SK-N-SH (cell line): ENCODE measurements around the gene BEST2. TPM values are rescaled to one million over a fixed set of nuclear protein-coding genes. Genes with fewer than 3 reads are reported as not detected.

Experiments used
- CTCF ChIA-PET: fragments of 300-600, 350-600 bp; formaldehyde crosslinking; extraction: SDS; loops from one replicate; lab custom pipeline; 2021; lab: Yijun Ruan, JAX
- POLR2A ChIA-PET: fragments of 350-600 bp; sonication (Branson Sonifier 250); formaldehyde crosslinking; extraction: SDS; loops from one replicate; lab custom pipeline; 2020; ENCODE audit warnings: antibody characterized with exemption, inconsistent platforms; lab: Yijun Ruan, JAX
- DNase-seq: peaks from one replicate; pipeline ENCODE4 v3.0.0; 2012
- H2AFZ ChIP-seq: fragments of 200-600 bp; sonication (generic); 2 replicates; pipeline ENCODE4 v1.8.1; 2016; ENCODE audit warnings: antibody characterized with exemption, mild to moderate bottlenecking, low read depth
- H3F3A ChIP-seq: fragments of 200-600 bp; sonication (generic); replicated peaks from 2 replicates; pipeline ENCODE3; 2016; ENCODE audit warnings: antibody characterized with exemption, mild to moderate bottlenecking; ENCODE audit not compliant: insufficient read depth
- H3K27ac ChIP-seq, 2 experiments: fragments of 200-500 bp in 1 of 2; fragments of 200-600 bp in 1 of 2; sonication (Bioruptor generic) in 1 of 2; sonication (generic), shearing (Covaris generic) in 1 of 2; 2 replicates each; pipeline versions ENCODE4 v1.5.1 to v1.6.1; 2014 to 2016; ENCODE audit warnings: low read depth in 2 of 2, inconsistent platforms in 1 of 2, low read length in 1 of 2, mild to moderate bottlenecking in 1 of 2, mixed read lengths in 1 of 2
- H3K27me3 ChIP-seq: fragments of 200-600 bp; sonication (generic), shearing (Covaris generic); 2 replicates; pipeline ENCODE4 v1.6.1; 2016; ENCODE audit warnings: mixed run types; ENCODE audit not compliant: insufficient read depth
- H3K36me3 ChIP-seq, 2 experiments: fragments of 200-500 bp in 1 of 2; fragments of 200-600 bp in 1 of 2; sonication (Bioruptor generic) in 1 of 2; sonication (generic) in 1 of 2; replicated peaks in 1 of 2; 2 replicates each; pipeline versions ENCODE3 to v1.5.1; 2014 to 2016; ENCODE audit warnings: low read length in 1 of 2, mild to moderate bottlenecking in 1 of 2; ENCODE audit not compliant: insufficient read depth in 2 of 2, control insufficient read depth in 1 of 2
- H3K4me1 ChIP-seq, 2 experiments: fragments of 200-500 bp in 1 of 2; fragments of 200-600 bp in 1 of 2; sonication (Bioruptor generic) in 1 of 2; sonication (generic), shearing (Covaris generic) in 1 of 2; 2 replicates each; pipeline versions ENCODE4 v1.5.1 to v1.6.1; 2014 to 2016; ENCODE audit warnings: low read depth in 1 of 2, low read length in 1 of 2, mixed run types in 1 of 2; ENCODE audit not compliant: insufficient read depth in 2 of 2, control insufficient read depth in 1 of 2
- H3K4me2 ChIP-seq: fragments of 200-600 bp; sonication (generic), shearing (Covaris generic); 2 replicates; pipeline ENCODE4 v1.6.1; 2017; ENCODE audit warnings: mixed run types
- H3K4me3 ChIP-seq, 2 experiments: fragments of 200-500 bp in 1 of 2; fragments of 200-600 bp in 1 of 2; sonication (Bioruptor generic) in 1 of 2; sonication (generic), shearing (Covaris generic) in 1 of 2; 2 replicates each; pipeline versions ENCODE4 v1.5.1 to v1.8.1; 2014 to 2016; ENCODE audit warnings: low read depth in 2 of 2, inconsistent platforms in 1 of 2, low read length in 1 of 2, mild to moderate bottlenecking in 1 of 2, mixed read lengths in 1 of 2, moderate library complexity in 1 of 2
- H3K79me2 ChIP-seq: fragments of 200-600 bp; sonication (generic); 2 replicates; pipeline ENCODE4 v1.8.1; 2017; ENCODE audit warnings: mild to moderate bottlenecking; ENCODE audit not compliant: insufficient read depth
- H3K9ac ChIP-seq: fragments of 200-600 bp; sonication (generic); 2 replicates; pipeline ENCODE4 v1.6.1; 2017; ENCODE audit warnings: mixed run types
- H3K9me2 ChIP-seq: fragments of 200-600 bp; sonication (generic); 2 replicates; pipeline ENCODE4 v1.6.1; 2017; ENCODE audit warnings: mixed run types
- H3K9me3 ChIP-seq: fragments of 200-600 bp; sonication (generic); 2 replicates; pipeline ENCODE4 v1.6.1; 2017; ENCODE audit warnings: mixed run types, mild to moderate bottlenecking, moderate library complexity
- H4K20me1 ChIP-seq: fragments of 200-600 bp; sonication (generic); 2 replicates; pipeline ENCODE4 v1.6.1; 2017; ENCODE audit warnings: mild to moderate bottlenecking, mixed run types; ENCODE audit not compliant: insufficient read depth
- EZH2phosphoT487 ChIP-seq: fragments of 200-600 bp; sonication (generic); IDR thresholded peaks from 2 replicates; pipeline ENCODE4 v1.6.1; 2017; ENCODE audit warnings: low read depth, mixed run types, mild to moderate bottlenecking, antibody characterized with exemption, moderate library complexity, borderline replicate concordance
- FOXJ3 ChIP-seq: sonication (generic); formaldehyde crosslinking; IDR thresholded peaks from 2 replicates; pipeline ENCODE4 v1.5.1; 2020; ENCODE audit warnings: mild to moderate bottlenecking, missing genetic modification reagents
- FOXM1 ChIP-seq: IDR thresholded peaks from 2 replicates; pipeline ENCODE4 v1.4.0; 2012; ENCODE audit warnings: low read depth, mild to moderate bottlenecking
- GATA2 ChIP-seq: sonication (generic); formaldehyde crosslinking; IDR thresholded peaks from 2 replicates; pipeline ENCODE4 v1.5.0; 2020; ENCODE audit warnings: mild to moderate bottlenecking, missing genetic modification reagents
- JUND ChIP-seq: IDR thresholded peaks from 2 replicates; pipeline ENCODE4 v1.4.0; 2012
- MAX ChIP-seq: IDR thresholded peaks from 2 replicates; pipeline ENCODE4 v1.4.0; 2012; ENCODE audit warnings: low read depth
- MEF2A ChIP-seq: IDR thresholded peaks from 2 replicates; pipeline ENCODE4 v1.4.0; 2012; ENCODE audit warnings: low read depth, borderline replicate concordance
- MXI1 ChIP-seq: IDR thresholded peaks from 2 replicates; pipeline ENCODE4 v1.6.1; 2012; ENCODE audit warnings: mild to moderate bottlenecking, low read depth, low read length, improper control_type of control experiment
- NRF1 ChIP-seq: IDR thresholded peaks from 2 replicates; pipeline ENCODE4 v1.6.1; 2012; ENCODE audit warnings: low read depth, mild to moderate bottlenecking, low read length
- REST ChIP-seq: IDR thresholded peaks from 2 replicates; pipeline ENCODE4 v1.6.1; 2012; ENCODE audit warnings: mild to moderate bottlenecking, low read depth, low read length, moderate library complexity
- RFX5 ChIP-seq: IDR thresholded peaks from 2 replicates; pipeline ENCODE4 v1.6.1; 2012; ENCODE audit warnings: mild to moderate bottlenecking, improper control_type of control experiment, low read length
- RXRA ChIP-seq: IDR thresholded peaks from 2 replicates; pipeline ENCODE4 v1.4.0; 2012; ENCODE audit warnings: low read depth, mild to moderate bottlenecking, borderline replicate concordance
- TAF1 ChIP-seq: IDR thresholded peaks from 2 replicates; pipeline ENCODE4 v1.6.1; 2012; ENCODE audit warnings: low read depth, mild to moderate bottlenecking, low read length, moderate library complexity, borderline replicate concordance
- TCF12 ChIP-seq: IDR thresholded peaks from 2 replicates; pipeline ENCODE4 v1.4.0; 2012
- YY1 ChIP-seq: IDR thresholded peaks from 2 replicates; pipeline ENCODE4 v1.4.0; 2012; ENCODE audit warnings: low read depth, mild to moderate bottlenecking
- ZBTB33 ChIP-seq: IDR thresholded peaks from 2 replicates; pipeline ENCODE4 v1.4.0; 2012; ENCODE audit warnings: low read depth, borderline replicate concordance
- WGBS: methylation state at CpG from one replicate; pipeline ENCODE4 v1.1.6; 2017; ENCODE audit warnings: low lambda C conversion rate; 5-methylcytosine and 5-hydroxymethylcytosine counted together
- polyA plus RNA-seq, 3 experiments: library from polyadenylated mRNA; depleted of rRNA; stranded (reverse); fragments of >200 nt; gene quantifications; 2 replicates each; pipeline ENCODE4 v1.2.3, GENCODE V29; 2012

The BEST2 gene
- polyA plus RNA-seq, 1 of the 3 experiments (the other 2 are of a cell fraction), result not detected

- WGBS, result 92% methylated on average over 2 of the region's 5 CpGs
- ChIA-PET POLR2A (no interaction called here), CTCF (interaction anchor here (0.5 to 1.7 kb wide), 2 partner anchors 11 to 180 kb away, joined by 3 to 8 read pairs; no protein-coding TSS in a partner anchor)
- Histone ChIP-seq H2AFZ (no peak overlapping the region), H3K9ac (no peak overlapping the region), H3K4me3 (no peak overlapping the region), H3K79me2 (no peaks in the 10 kb centered on the region), H3K27me3 (no peaks in the 10 kb centered on the region), H3K4me2 (no peak overlapping the region), H4K20me1 (no peaks in the 10 kb centered on the region), H3K9me2 (no peaks in the 10 kb centered on the region), H3K9me3 (no peaks in the 10 kb centered on the region), H3K4me1 (peaks cover 46 to 63% of the 10 kb centered on the region in 2 experiments), H3K36me3 (no peaks in the 10 kb centered on the region), H3F3A (peaks cover 70% of the 10 kb centered on the region), H3K27ac (peak overlapping the region; percentile 97 to 98)
- peak; percentile 49 for DNase-seq
- TF ChIP-seq RXRA (no peak), REST (no peak), MXI1 (no peak), MAX (no peak), TAF1 (no peak), ZBTB33 (no peak), GATA2 (CRISPR knock-in tag) (0 out of 2 replicates have a peak, but pooled peaks have one; percentile 21)
Observed at GRCh38 chr19:12784871-12785430, 33.4 kb downstream of the BEST2 start.

- Histone ChIP-seq H3K9ac (peak overlapping the region; percentile 19; the same call in 1 of the 2 replicates), H3K4me1 (peaks cover 49 to 68% of the 10 kb centered on the region in 2 experiments), H3K27me3 (no peaks in the 10 kb centered on the region), H4K20me1 (no peaks in the 10 kb centered on the region), H3K4me2 (peak overlapping the region; percentile 33; the same call in 1 of the 2 replicates), H3K4me3 (no peak overlapping the region), H3K27ac (peak overlapping the region; percentile 97 to 98), H3K36me3 (no peaks in the 10 kb centered on the region), H3F3A (peaks cover 70% of the 10 kb centered on the region), H2AFZ (peak overlapping the region; percentile 56; the same call in 1 of the 2 replicates), H3K9me3 (no peaks in the 10 kb centered on the region), H3K9me2 (no peaks in the 10 kb centered on the region), H3K79me2 (no peaks in the 10 kb centered on the region)
- POLR2A ChIA-PET, result no interaction called here
- CTCF ChIA-PET, result interaction anchor here (0.5 to 1.7 kb wide), 3 partner anchors 11 to 180 kb away, joined by 3 to 8 read pairs (median 3); no protein-coding TSS in a partner anchor
- WGBS, result 73% methylated on average over 3 of the region's 4 CpGs
- no peak for DNase-seq
- TF ChIP-seq YY1, result no peak
- TF ChIP-seq ZBTB33, result no peak
- TF ChIP-seq TCF12, result no peak
- no peak for TF ChIP-seq FOXJ3
- TF ChIP-seq JUND, result no peak
- TF ChIP-seq MXI1, result no peak
- no peak for TF ChIP-seq NRF1
- TF ChIP-seq EZH2phosphoT487, result no peak
- no peak for TF ChIP-seq RFX5
- TF ChIP-seq MEF2A, result no peak
- TF ChIP-seq FOXM1, result no peak
Observed at GRCh38 chr19:12785431-12786031, 33.9 kb downstream of the BEST2 start.
